ENCODE data around the gene NELFB.

- no peak for TF ChIP-seq CTCF (IDR thresholded peaks at IDR 0.05)
- no peak for TF ChIP-seq POLR2A (IDR thresholded peaks at IDR 0.05)
Observed at GRCh38 chr9:137234055-137234697, 21.0 kb upstream of the NELFB start.

All from thyroid gland (tissue), 4 donors.